ENCODE results near the gene CCDC9B.

The CCDC9B gene

GRCh38 chr15:40352281-40352901, 11.7 kb upstream of the CCDC9B start:
- peaks cover 0 to 3% of the 10 kb centered on the region in 2 experiments for H3K4me1 ChIP-seq (ENCODE audit: control insufficient read depth in 1 of 2, insufficient read depth in 1 of 2, low read depth in 1 of 2, low read length in 1 of 2)
- H3K27me3 ChIP-seq = no peaks in the 10 kb centered on the region
- H3K9me3 ChIP-seq = no peaks in the 10 kb centered on the region
- H3K27ac ChIP-seq = no peak overlapping the region
- no peak overlapping the region for H3K4me3 ChIP-seq (ENCODE audit: low read depth in 1 of 2, low read length in 1 of 2)
- no peak for TF ChIP-seq CTCF (IDR thresholded peaks at IDR 0.05)
- H3K36me3 ChIP-seq = no peaks in the 10 kb centered on the region

GRCh38 chr15:40349163-40349562, 8.4 kb upstream of the CCDC9B start:
- TF ChIP-seq CTCF (IDR thresholded peaks at IDR 0.05) = no peak
- no peaks in the 10 kb centered on the region for H3K36me3 ChIP-seq

GRCh38 chr15:40348474-40348870, 7.7 kb upstream of the CCDC9B start:
- Histone ChIP-seq H3K4me1 (ENCODE audit: control insufficient read depth in 1 of 2, insufficient read depth in 1 of 2, low read depth in 1 of 2, low read length in 1 of 2) (peaks cover 0 to 7% of the 10 kb centered on the region in 2 experiments), H3K9me3 (no peaks in the 10 kb centered on the region), H3K27ac (no peak overlapping the region), H3K36me3 (no peaks in the 10 kb centered on the region), H3K27me3 (no peaks in the 10 kb centered on the region), H3K4me3 (ENCODE audit: low read depth in 1 of 2, low read length in 1 of 2) (no peak overlapping the region)
- TF ChIP-seq CTCF (IDR thresholded peaks at IDR 0.05) = no peak

More at GRCh38 chr15:40349163-40349562, 8.4 kb upstream of the CCDC9B start:
- H3K9me3 ChIP-seq = no peaks in the 10 kb centered on the region
- no peak overlapping the region for H3K4me3 ChIP-seq (ENCODE audit: low read depth in 1 of 2, low read length in 1 of 2)
- no peak overlapping the region for H3K27ac ChIP-seq
- H3K4me1 ChIP-seq (ENCODE audit: control insufficient read depth in 1 of 2, insufficient read depth in 1 of 2, low read depth in 1 of 2, low read length in 1 of 2) = peaks cover 0 to 7% of the 10 kb centered on the region in 2 experiments
- no peaks in the 10 kb centered on the region for H3K27me3 ChIP-seq

GRCh38 chr15:40347559-40348473, 7.1 kb upstream of the CCDC9B start:
- Histone ChIP-seq H3K4me3 (ENCODE audit: low read depth in 1 of 2, low read length in 1 of 2) (no peak overlapping the region), H3K27ac (no peak overlapping the region), H3K36me3 (no peaks in the 10 kb centered on the region), H3K27me3 (no peaks in the 10 kb centered on the region), H3K4me1 (ENCODE audit: control insufficient read depth in 1 of 2, insufficient read depth in 1 of 2, low read depth in 1 of 2, low read length in 1 of 2) (peaks cover 0 to 7% of the 10 kb centered on the region in 2 experiments), H3K9me3 (no peaks in the 10 kb centered on the region)
- no peak for TF ChIP-seq CTCF (IDR thresholded peaks at IDR 0.05)

- Histone ChIP-seq H3K4me1 (ENCODE audit: control insufficient read depth in 1 of 2, insufficient read depth in 1 of 2, low read depth in 1 of 2, low read length in 1 of 2) (peaks cover 0 to 7% of the 10 kb centered on the region in 2 experiments), H3K4me3 (ENCODE audit: low read depth in 1 of 2, low read length in 1 of 2) (no peak overlapping the region), H3K27ac (no peak overlapping the region), H3K27me3 (no peaks in the 10 kb centered on the region), H3K36me3 (no peaks in the 10 kb centered on the region), H3K9me3 (no peaks in the 10 kb centered on the region)
- no peak for TF ChIP-seq CTCF (IDR thresholded peaks at IDR 0.05)
Observed at GRCh38 chr15:40346579-40347558, 6.1 kb upstream of the CCDC9B start.
